SU-DHL-6 (cell line): Measurements from ENCODE around the gene CPA5.

ENCODE experiments used
- H2AFZ ChIP-seq: fragments of 200-600 bp; sonication (generic); 2 replicates; pipeline ENCODE4 v1.6.1; 2014; ENCODE audit warnings: low read depth, mild to moderate bottlenecking, moderate library complexity, mixed read lengths, antibody characterized with exemption, low read length; ENCODE audit not compliant: severe bottlenecking
- H3F3A ChIP-seq: fragments of 200-600 bp; shearing (Covaris generic); 2 replicates; pipeline ENCODE4 v1.6.0; 2016; ENCODE audit warnings: antibody characterized with exemption, mild to moderate bottlenecking; ENCODE audit not compliant: insufficient read depth
- H3K27ac ChIP-seq: fragments of 200-600 bp; sonication (generic); 2 replicates; pipeline ENCODE4 v1.5.1; 2016; ENCODE audit warnings: low read depth, mild to moderate bottlenecking, low read length, moderate library complexity, mixed read lengths
- H3K27me3 ChIP-seq: fragments of 200-600 bp; sonication (generic), shearing (Covaris generic); 2 replicates; pipeline ENCODE4 v1.6.0; 2014; ENCODE audit warnings: mild to moderate bottlenecking, low read length
- H3K36me3 ChIP-seq: fragments of 200-600 bp; sonication (generic); 2 replicates; pipeline ENCODE4 v1.6.1; 2014; ENCODE audit warnings: mild to moderate bottlenecking, low read length, mixed read lengths
- H3K4me2 ChIP-seq: fragments of 300-600, 200-600 bp; shearing (Covaris generic), sonication (generic); 2 replicates; pipeline ENCODE4 v1.6.0; 2014; ENCODE audit warnings: low read length, low read depth, mild to moderate bottlenecking; ENCODE audit not compliant: poor library complexity, severe bottlenecking
- H3K4me3 ChIP-seq: fragments of 200-600 bp; sonication (generic); 2 replicates; pipeline ENCODE4 v1.5.1; 2014; ENCODE audit warnings: antibody characterized with exemption, low read length, mild to moderate bottlenecking, mixed read lengths; ENCODE audit not compliant: insufficient read depth, poor library complexity, severe bottlenecking
- H3K79me2 ChIP-seq: fragments of 200-600 bp; sonication (generic); 2 replicates; pipeline ENCODE4 v1.6.1; 2014; ENCODE audit warnings: mild to moderate bottlenecking, low read length, moderate library complexity; ENCODE audit not compliant: insufficient read depth
- H3K9ac ChIP-seq: fragments of 200-600 bp; sonication (generic); 2 replicates; pipeline ENCODE4 v1.7.0; 2014; ENCODE audit warnings: mild to moderate bottlenecking, low read length
- H3K9me2 ChIP-seq: fragments of 200-600 bp; sonication (generic); replicated peaks from 2 replicates; pipeline ENCODE4 v1.6.1; 2014; ENCODE audit warnings: low read length; ENCODE audit not compliant: insufficient read depth
- H3K9me3 ChIP-seq: fragments of 200-600 bp; sonication (generic); 2 replicates; pipeline ENCODE4 v1.6.1; 2014; ENCODE audit warnings: low read length, mixed read lengths; ENCODE audit not compliant: insufficient read depth
- H4K20me1 ChIP-seq: fragments of 200-600 bp; sonication (generic); 2 replicates; pipeline ENCODE4 v1.6.1; 2014; ENCODE audit warnings: low read depth, mild to moderate bottlenecking, antibody characterized with exemption, low read length, moderate library complexity, mixed read lengths
- CTCF ChIP-seq: fragments of 200-600 bp; sonication (generic); IDR thresholded peaks from one replicate; pipeline ENCODE4 v1.5.1; 2017; ENCODE audit warnings: antibody characterized with exemption, mild to moderate bottlenecking, low read length, moderate library complexity; ENCODE audit not compliant: insufficient read depth, poor library complexity, severe bottlenecking
- EZH2phosphoT487 ChIP-seq: fragments of 200-600 bp; sonication (generic), shearing (Covaris generic); conservative IDR thresholded peaks from 2 replicates; pipeline ENCODE4 v1.6.1; 2018; ENCODE audit warnings: mild to moderate bottlenecking, antibody characterized with exemption, low read length, moderate library complexity, mixed read lengths

CPA5 gene

GRCh38 chr7:130386876-130387275 is 42.3 kb downstream of the CPA5 start:
- H3K36me3 ChIP-seq: no peaks in the 10 kb centered on the region
- no peaks in the 10 kb centered on the region for H4K20me1 ChIP-seq
- H3K27ac ChIP-seq: no peak overlapping the region
- H3F3A ChIP-seq: no peaks in the 10 kb centered on the region
- H3K27me3 ChIP-seq: no peaks in the 10 kb centered on the region
- H2AFZ ChIP-seq: no peak overlapping the region
- H3K9me3 ChIP-seq: no peaks in the 10 kb centered on the region
- H3K4me3 ChIP-seq: no peak overlapping the region
- H3K79me2 ChIP-seq: no peaks in the 10 kb centered on the region
- no peak for TF ChIP-seq EZH2phosphoT487
- TF ChIP-seq CTCF: no peak
- no peaks in the 10 kb centered on the region for H3K9me2 ChIP-seq
- no peak overlapping the region for H3K9ac ChIP-seq
- H3K4me2 ChIP-seq: no peak overlapping the region

- no peak overlapping the region for H3K4me3 ChIP-seq
- TF ChIP-seq CTCF: no peak
- no peak for TF ChIP-seq EZH2phosphoT487
- H3K4me2 ChIP-seq: no peak overlapping the region
- no peak overlapping the region for H3K9ac ChIP-seq
- no peaks in the 10 kb centered on the region for H3F3A ChIP-seq
- H3K27me3 ChIP-seq: no peaks in the 10 kb centered on the region
- H4K20me1 ChIP-seq: no peaks in the 10 kb centered on the region
- no peak overlapping the region for H3K27ac ChIP-seq
- no peaks in the 10 kb centered on the region for H3K79me2 ChIP-seq
- no peaks in the 10 kb centered on the region for H3K36me3 ChIP-seq
- no peak overlapping the region for H2AFZ ChIP-seq
- H3K9me2 ChIP-seq: no peaks in the 10 kb centered on the region
- no peaks in the 10 kb centered on the region for H3K9me3 ChIP-seq
Observed at GRCh38 chr7:130387306-130387627, 42.7 kb downstream of the CPA5 start.

- no peak overlapping the region for H3K4me3 ChIP-seq
- no peaks in the 10 kb centered on the region for H3K27me3 ChIP-seq
- H3K79me2 ChIP-seq: no peaks in the 10 kb centered on the region
- H3K9me3 ChIP-seq: no peaks in the 10 kb centered on the region
- no peaks in the 10 kb centered on the region for H3F3A ChIP-seq
- H4K20me1 ChIP-seq: no peaks in the 10 kb centered on the region
- no peak overlapping the region for H2AFZ ChIP-seq
- no peaks in the 10 kb centered on the region for H3K36me3 ChIP-seq
- no peak overlapping the region for H3K27ac ChIP-seq
- no peak overlapping the region for H3K4me2 ChIP-seq
- H3K9me2 ChIP-seq: no peaks in the 10 kb centered on the region
- TF ChIP-seq CTCF (no peak), EZH2phosphoT487 (no peak)
- H3K9ac ChIP-seq: no peak overlapping the region
Observed at GRCh38 chr7:130387628-130388403, 43.2 kb downstream of the CPA5 start.
